ENCODE results near the gene PTPRR. TPM values are rescaled to one million over a fixed set of nuclear protein-coding genes. Genes with fewer than 3 reads are reported as not detected.
A peak's percentile ranks its signal among the peaks of the same experiment; 100 is the strongest.

The PTPRR gene
- total and polyA plus RNA-seq, 2 experiments from 2014 or later, result not detected

DNA sequence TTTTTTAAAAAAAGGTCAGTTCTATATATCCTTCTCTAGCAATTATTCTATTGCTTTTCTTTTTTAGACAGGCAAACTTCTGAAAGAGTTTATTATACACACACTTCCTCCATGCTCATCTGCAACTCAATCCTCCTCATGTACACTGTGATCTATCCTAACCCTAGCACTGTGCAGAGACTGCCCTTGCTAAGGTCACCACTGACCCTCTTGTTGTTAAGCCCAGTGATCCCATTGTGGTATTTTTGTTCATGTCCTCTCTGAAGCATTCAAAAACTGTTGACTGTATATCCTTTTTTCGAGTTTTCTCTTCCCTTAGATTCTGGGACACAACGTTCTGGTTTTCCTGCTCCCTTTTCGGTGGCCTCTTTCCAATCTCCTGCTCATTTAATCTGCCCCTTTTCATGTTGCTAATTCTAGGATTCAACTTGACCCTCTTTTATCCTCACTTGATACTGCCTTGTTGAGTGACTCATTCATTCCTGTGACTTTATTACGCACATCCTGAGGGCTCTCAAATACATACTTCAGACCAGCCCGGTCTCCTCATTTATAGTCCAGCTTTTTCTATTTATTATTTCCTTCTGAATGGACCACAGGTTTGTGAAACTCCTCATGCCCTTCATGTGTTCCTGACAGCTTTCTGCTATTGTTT is 229.4 kb downstream of the PTPRR start:
- Histone ChIP-seq H3K9me3 (ENCODE audit: low read depth) (no peaks in the 10 kb centered on the region), H3K4me3 (no peak overlapping the region), H3K36me3 (no peaks in the 10 kb centered on the region), H3K27me3 (no peaks in the 10 kb centered on the region), H3K27ac (no peak overlapping the region), H3K4me1 (ENCODE audit: low read depth) (no peaks in the 10 kb centered on the region)
- peak in 1 of 2 donors; percentile 67 for DNase-seq (ENCODE audit: low read depth in 1 of 2, low spot score in 1 of 2)
- TF ChIP-seq CTCF (IDR thresholded peaks at IDR 0.05; ENCODE audit: low read depth, low read length), result no peak

DNA sequence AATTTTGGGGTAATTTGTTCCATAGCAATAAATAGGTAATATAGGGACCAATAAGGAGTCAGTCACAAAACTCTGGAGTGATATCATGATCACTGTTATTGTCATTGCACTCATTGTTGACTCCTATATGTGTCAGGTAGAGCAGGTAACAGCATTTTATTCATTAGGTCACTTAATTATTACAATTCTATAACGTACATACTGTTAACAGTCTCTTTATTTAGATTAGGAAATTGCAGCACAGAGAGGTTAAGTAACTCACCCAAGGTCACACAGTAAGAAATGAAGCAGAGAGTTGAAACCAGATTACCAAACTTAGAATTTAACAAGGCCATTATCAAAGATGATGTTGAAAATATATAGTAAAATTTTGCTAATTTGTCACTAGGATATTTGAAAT is 233.6 kb downstream of the PTPRR start:
- Histone ChIP-seq H3K27ac (no peak overlapping the region), H3K36me3 (no peaks in the 10 kb centered on the region), H3K27me3 (no peaks in the 10 kb centered on the region), H3K9me3 (ENCODE audit: low read depth) (no peaks in the 10 kb centered on the region), H3K4me1 (ENCODE audit: low read depth) (no peaks in the 10 kb centered on the region), H3K4me3 (no peak overlapping the region)
- no peak for DNase-seq (ENCODE audit: low read depth in 1 of 2, low spot score in 1 of 2)
- TF ChIP-seq CTCF (IDR thresholded peaks at IDR 0.05; ENCODE audit: low read depth, low read length), result no peak

DNA sequence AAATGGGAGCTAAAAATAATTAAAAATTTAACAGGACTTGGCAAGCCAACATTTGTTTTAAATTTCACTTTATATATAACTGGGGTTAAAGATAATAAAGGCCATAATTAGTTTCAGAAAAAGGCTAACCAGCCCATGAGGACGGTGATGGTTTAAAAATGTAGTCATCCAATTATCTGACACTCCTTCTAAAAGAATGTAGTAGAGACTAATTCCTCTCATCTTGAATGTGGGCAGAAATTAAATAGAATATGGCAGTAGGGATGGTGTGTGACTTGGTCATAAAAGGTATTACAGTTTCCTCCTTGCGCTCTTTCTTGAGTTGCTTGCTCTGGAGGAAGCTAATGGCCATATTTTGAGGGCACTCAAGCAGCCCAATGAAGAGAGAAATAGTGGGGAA is 234.2 kb downstream of the PTPRR start:
- Histone ChIP-seq H3K9me3 (ENCODE audit: low read depth) (no peaks in the 10 kb centered on the region), H3K27ac (no peak overlapping the region), H3K27me3 (no peaks in the 10 kb centered on the region), H3K4me1 (ENCODE audit: low read depth) (no peaks in the 10 kb centered on the region), H3K4me3 (no peak overlapping the region), H3K36me3 (no peaks in the 10 kb centered on the region)
- no peak for TF ChIP-seq CTCF (IDR thresholded peaks at IDR 0.05; ENCODE audit: low read depth, low read length)
- no peak for DNase-seq (ENCODE audit: low read depth in 1 of 2, low spot score in 1 of 2)

DNA sequence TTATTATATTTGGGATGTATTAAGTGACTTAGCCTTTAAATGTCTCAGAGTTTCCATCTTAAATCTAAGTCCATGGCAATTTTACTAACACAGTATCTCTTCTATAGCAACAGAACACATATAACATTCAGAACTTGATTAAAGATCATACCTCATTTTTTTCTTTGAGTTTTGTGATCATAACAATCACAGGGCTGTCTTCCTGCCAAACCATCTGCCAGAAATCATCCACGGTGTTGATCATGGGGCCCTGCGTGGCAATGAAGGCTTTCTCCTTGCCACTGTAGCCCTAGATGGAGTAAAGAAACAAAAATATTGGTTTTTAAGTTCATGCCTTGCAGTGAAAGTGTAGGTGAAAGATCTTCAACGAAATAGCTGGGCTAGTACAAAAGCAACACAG is 236.6 kb downstream of the PTPRR start:
- H3K9me3 ChIP-seq (ENCODE audit: low read depth), result no peaks in the 10 kb centered on the region
- H3K36me3 ChIP-seq, result no peaks in the 10 kb centered on the region
- no peaks in the 10 kb centered on the region for H3K27me3 ChIP-seq
- H3K27ac ChIP-seq, result no peak overlapping the region
- TF ChIP-seq CTCF (IDR thresholded peaks at IDR 0.05; ENCODE audit: low read depth, low read length), result no peak
- DNase-seq (ENCODE audit: low read depth in 1 of 2, low spot score in 1 of 2), result no peak
- H3K4me1 ChIP-seq (ENCODE audit: low read depth), result no peaks in the 10 kb centered on the region
- no peak overlapping the region for H3K4me3 ChIP-seq

GRCh38 chr12:70671698-70672097 is 248.8 kb downstream of the PTPRR start:
- no peak overlapping the region for H3K27ac ChIP-seq
- H3K27me3 ChIP-seq, result no peaks in the 10 kb centered on the region
- DNase-seq (ENCODE audit: low read depth in 1 of 2, low spot score in 1 of 2), result no peak
- no peak overlapping the region for H3K4me3 ChIP-seq
- no peaks in the 10 kb centered on the region for H3K4me1 ChIP-seq (ENCODE audit: low read depth)
- no peaks in the 10 kb centered on the region for H3K9me3 ChIP-seq (ENCODE audit: low read depth)
- TF ChIP-seq CTCF (IDR thresholded peaks at IDR 0.05; ENCODE audit: low read depth, low read length), result no peak
- H3K36me3 ChIP-seq, result no peaks in the 10 kb centered on the region

Measured in cardiac muscle cell (in vitro differentiated cells and primary cell).